ENCODE results near the gene PSMG3.

PSMG3 gene

DNA sequence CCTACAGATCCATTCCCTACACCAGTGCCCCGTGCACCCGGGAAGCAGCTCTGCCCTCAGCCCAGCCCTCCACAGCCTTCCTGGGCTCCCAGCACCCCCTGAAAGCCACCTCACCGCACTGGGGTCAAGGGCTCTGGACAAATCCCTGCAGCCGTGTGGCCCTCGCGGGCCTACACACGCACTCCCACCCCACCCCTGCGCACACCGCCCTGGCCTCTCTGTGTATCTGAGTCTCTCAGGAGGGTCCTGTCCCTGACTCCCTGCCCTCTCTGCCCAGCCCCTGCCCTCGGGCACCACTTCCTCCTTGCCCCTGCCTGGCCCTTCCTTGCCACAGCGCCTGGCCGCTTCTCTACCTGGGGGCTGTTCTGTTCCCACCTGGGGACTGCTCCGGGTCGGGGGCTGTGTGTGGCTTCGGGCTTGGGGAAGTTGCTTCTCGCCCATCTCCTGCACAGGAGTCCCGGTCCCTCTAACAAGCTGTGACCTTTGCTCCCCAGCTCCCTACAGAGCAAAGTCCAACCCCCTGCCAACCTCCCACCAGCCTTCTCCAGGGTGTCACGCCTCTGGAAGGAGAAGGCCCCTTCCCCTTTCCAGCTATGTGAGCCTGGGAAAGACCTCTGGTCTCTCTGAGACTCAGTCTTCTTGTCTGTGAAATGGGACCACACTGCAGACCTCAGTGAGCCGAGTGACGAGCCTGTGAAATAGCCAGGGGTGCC is 15.3 kb downstream of the PSMG3 start:
- intact Hi-C loops (cut with micrococcal nuclease), result no loop called here
- H3K27ac Mint-ChIP-seq, result no peak overlapping the region

DNA sequence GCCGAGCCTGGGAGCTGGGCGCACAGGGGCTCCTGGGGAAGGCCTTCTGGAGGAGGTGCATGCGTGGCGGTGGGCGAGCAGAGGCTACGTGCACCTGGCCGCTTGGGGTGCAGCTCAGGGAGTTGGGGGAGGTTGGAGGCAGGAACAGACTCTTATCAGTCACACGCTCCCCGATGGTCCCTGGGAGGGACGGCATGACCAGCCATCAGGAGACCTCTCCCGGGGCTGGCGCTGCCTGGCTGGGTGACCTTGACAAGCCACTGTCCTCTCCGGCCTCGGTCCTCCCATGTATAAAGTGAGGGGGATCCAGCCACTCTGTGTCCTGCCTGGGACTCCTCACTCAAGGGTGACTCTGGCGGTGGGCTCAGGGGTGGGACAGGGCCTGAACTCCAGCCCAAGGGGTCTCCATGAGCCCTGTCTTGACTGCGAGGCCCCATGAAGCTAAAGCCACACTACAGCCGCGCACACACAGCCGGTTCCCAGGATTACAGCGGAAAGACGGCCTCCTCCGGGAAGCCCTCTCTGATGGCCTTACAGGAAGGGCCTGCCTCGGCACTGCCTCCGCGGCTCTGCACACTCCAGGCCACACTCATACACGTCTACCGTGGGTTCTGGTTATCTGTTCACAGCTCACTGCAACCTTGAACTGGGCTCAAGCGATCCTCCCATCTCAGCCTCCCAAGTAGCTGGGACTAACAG is 16.2 kb downstream of the PSMG3 start:
- Mint-ChIP-seq H3K27me3 (peaks cover 13% of the 10 kb centered on the region), H3K27ac (no peak overlapping the region), H3K4me1 (ENCODE audit: low read depth) (no peaks in the 10 kb centered on the region), H3K36me3 (ENCODE audit: low read depth) (no peaks in the 10 kb centered on the region), H3K9me3 (no peaks in the 10 kb centered on the region), H3K4me3 (no peak overlapping the region)
- intact Hi-C loops (cut with micrococcal nuclease), result no loop called here

More for the DNA sequence above, 15.3 kb downstream of the PSMG3 start:
- H3K36me3 Mint-ChIP-seq (ENCODE audit: low read depth), result no peaks in the 10 kb centered on the region
- no peaks in the 10 kb centered on the region for H3K9me3 Mint-ChIP-seq
- H3K4me3 Mint-ChIP-seq, result no peak overlapping the region
- H3K27me3 Mint-ChIP-seq, result peaks cover 13% of the 10 kb centered on the region
- H3K4me1 Mint-ChIP-seq (ENCODE audit: low read depth), result no peaks in the 10 kb centered on the region

DNA sequence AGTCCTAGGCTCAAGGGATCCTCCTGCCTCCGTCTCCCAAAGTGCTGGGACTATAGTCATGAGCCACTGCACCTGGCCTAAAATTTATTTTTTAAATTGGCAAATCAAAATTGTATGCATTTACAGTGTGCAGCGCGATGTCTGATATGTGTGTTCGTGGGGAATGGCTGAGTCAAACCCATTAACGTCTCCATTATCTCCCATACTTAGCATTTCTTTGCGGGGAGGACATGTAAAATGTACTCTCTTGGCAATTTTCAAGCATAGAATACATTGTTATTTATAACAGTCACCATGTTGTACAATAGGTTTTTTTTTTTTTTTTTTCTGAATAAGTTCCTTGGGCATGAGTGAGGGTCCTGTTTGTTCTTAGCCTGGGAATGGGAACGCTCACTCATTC is 17.6 kb downstream of the PSMG3 start:
- H3K36me3 Mint-ChIP-seq (ENCODE audit: low read depth), result no peaks in the 10 kb centered on the region
- peaks cover 10% of the 10 kb centered on the region for H3K27me3 Mint-ChIP-seq
- no peak overlapping the region for H3K27ac Mint-ChIP-seq
- peaks cover 4% of the 10 kb centered on the region for H3K4me1 Mint-ChIP-seq (ENCODE audit: low read depth)
- no peak overlapping the region for H3K4me3 Mint-ChIP-seq
- no peaks in the 10 kb centered on the region for H3K9me3 Mint-ChIP-seq
- intact Hi-C loops (cut with micrococcal nuclease), result no loop called here

DNA sequence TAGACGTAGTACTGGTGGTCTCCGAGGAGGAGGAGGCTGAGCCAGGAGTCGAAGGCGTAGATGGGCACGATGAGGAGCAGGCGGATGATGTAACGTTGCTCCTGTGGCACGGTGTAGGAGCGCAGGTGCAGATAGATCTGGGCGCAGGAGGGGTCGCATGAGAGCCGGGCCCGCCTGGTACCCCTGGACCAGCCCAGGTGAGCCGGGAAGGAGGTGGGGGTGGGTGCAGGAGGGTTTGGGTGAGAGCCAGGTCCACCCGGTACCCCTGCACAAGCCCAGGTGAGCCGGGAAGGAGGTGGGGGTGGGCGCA is 19.0 kb downstream of the PSMG3 start:
- intact Hi-C loops (cut with micrococcal nuclease), result no loop called here

DNA sequence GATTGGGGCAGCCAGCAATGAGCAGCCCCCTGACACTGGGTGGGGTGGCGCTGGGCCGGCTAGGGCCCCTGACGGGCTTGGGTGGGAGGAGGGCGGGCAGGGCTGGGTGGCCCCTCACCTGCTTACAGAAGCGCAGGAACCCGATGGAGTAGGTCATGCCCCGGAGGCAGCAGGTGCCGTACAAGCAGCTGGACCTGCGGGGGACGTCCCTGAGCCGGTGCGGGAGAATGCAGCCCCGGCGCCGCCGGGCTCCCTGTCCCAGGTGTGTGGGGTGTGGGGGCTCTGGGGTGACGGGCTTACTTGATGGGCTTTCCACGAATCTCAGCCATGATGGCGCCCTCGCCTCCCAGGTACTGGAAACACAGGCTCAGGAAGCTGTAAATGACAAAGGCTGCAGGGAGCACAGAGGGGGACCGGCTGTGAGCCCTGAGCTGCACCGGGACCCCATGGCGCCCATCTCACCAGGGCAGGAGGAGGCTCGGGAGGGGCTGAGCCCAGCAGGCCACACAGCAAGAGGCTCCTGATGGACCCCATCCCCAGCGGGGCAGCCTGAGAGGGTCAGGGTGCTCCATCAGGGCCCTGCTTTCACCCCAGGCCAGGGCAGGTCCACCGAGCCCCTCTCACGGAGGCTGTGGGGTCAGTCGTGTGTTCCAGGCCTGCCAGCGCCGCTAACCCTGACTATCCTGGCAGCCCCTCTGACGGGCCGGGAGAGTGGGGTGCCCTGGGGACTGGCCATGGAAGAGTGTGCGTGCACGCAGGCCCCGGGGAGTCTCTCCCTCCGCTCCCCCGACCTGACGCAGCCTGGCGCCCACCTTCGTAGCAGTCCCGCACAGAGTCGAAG is 19.6 kb downstream of the PSMG3 start:
- H3K36me3 Mint-ChIP-seq (ENCODE audit: low read depth), result no peaks in the 10 kb centered on the region
- intact Hi-C loops (cut with micrococcal nuclease), result no loop called here
- H3K27me3 Mint-ChIP-seq, result peaks cover 6% of the 10 kb centered on the region
- H3K4me3 Mint-ChIP-seq, result no peak overlapping the region
- H3K4me1 Mint-ChIP-seq (ENCODE audit: low read depth), result peaks cover 14% of the 10 kb centered on the region
- H3K27ac Mint-ChIP-seq, result no peak overlapping the region
- no peaks in the 10 kb centered on the region for H3K9me3 Mint-ChIP-seq

More for the DNA sequence above, 19.0 kb downstream of the PSMG3 start:
- Mint-ChIP-seq H3K4me3 (no peak overlapping the region), H3K27me3 (peaks cover 7% of the 10 kb centered on the region), H3K4me1 (ENCODE audit: low read depth) (peaks cover 9% of the 10 kb centered on the region), H3K27ac (no peak overlapping the region), H3K36me3 (ENCODE audit: low read depth) (no peaks in the 10 kb centered on the region), H3K9me3 (no peaks in the 10 kb centered on the region)

DNA sequence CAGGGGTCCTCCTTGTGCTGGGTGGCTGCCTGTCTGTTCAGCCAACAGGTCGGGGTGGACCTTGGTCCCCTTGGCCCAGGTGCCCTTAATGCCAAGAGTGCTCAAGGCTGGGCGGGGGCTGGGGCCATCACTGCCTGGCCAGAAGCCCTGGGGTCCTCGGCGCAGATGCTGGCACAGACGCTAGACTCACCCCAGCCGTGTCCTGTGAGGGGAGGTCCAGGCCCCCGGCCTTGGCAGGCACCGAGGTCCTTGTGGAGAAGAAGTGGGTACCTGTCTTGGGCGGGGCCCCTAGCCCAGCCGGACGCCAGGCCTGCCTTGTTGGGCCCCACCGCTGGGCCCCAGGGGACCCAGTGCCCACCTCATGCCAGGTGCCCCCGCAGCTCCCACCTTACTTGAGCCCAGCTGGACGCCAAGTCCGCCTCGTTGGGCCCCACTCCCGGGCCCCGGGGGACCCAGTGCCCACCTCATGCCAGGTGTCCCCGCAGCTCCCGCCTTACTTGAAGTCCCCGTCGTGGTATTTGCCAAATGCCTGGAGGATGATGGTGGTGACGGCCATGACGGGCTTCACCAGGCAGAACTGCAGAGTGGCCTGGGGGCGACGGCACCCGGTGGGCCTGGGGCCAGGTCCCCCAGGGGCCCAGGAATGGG is 20.4 kb downstream of the PSMG3 start:
- peaks cover 14% of the 10 kb centered on the region for H3K4me1 Mint-ChIP-seq (ENCODE audit: low read depth)
- intact Hi-C loops (cut with micrococcal nuclease), result no loop called here
- no peak overlapping the region for H3K4me3 Mint-ChIP-seq
- peaks cover 5% of the 10 kb centered on the region for H3K36me3 Mint-ChIP-seq (ENCODE audit: low read depth)
- no peak overlapping the region for H3K27ac Mint-ChIP-seq
- no peaks in the 10 kb centered on the region for H3K9me3 Mint-ChIP-seq
- H3K27me3 Mint-ChIP-seq, result peaks cover 1% of the 10 kb centered on the region

DNA sequence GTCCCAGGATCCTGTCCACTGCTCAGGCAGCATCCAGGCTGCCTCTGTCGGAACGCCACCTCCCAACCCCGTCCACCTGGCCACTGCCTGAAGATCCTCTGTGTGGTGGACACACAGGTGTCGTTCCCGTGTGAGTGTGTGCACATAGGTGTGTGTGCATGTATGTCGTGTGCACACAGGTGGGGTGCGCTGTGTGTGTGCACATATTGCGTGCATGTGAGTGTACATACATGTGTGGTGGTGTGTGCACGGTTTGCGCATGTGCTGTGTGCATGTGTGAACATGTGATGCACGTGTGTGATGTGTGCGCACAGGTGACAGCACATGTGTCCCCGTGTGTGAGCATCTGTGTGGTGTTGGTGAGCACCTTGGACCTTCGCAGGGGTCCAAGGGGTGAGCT is 20.9 kb downstream of the PSMG3 start:
- Mint-ChIP-seq H3K27me3 (peaks cover 1% of the 10 kb centered on the region), H3K4me1 (ENCODE audit: low read depth) (peaks cover 14% of the 10 kb centered on the region), H3K36me3 (ENCODE audit: low read depth) (peaks cover 11% of the 10 kb centered on the region), H3K4me3 (no peak overlapping the region), H3K9me3 (no peaks in the 10 kb centered on the region), H3K27ac (no peak overlapping the region)
- intact Hi-C loops (cut with micrococcal nuclease), result no loop called here

DNA sequence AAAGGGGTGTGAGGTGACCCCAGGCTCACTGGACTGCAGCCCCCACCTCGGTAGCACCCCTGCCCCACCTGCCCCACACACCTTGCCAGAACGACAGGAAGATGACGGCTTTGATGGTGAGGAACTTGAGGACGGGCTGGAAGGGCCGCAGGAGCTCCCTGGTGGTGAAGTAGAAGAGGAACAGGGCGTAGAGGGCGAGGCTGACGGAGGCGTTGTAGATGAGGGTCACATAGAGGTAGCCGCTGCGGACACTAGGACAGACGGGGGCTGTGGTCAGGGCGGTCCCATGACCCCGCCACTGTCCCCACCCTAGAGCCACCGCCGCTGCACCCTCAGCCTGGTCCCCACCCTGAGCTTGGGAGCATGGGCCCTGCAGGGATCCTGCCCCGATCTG is 21.4 kb downstream of the PSMG3 start:
- Mint-ChIP-seq H3K4me1 (ENCODE audit: low read depth) (peaks cover 14% of the 10 kb centered on the region), H3K4me3 (no peak overlapping the region), H3K27ac (no peak overlapping the region), H3K27me3 (peaks cover 1% of the 10 kb centered on the region), H3K36me3 (ENCODE audit: low read depth) (peaks cover 16% of the 10 kb centered on the region), H3K9me3 (no peaks in the 10 kb centered on the region)
- intact Hi-C loops (cut with micrococcal nuclease), result no loop called here

DNA sequence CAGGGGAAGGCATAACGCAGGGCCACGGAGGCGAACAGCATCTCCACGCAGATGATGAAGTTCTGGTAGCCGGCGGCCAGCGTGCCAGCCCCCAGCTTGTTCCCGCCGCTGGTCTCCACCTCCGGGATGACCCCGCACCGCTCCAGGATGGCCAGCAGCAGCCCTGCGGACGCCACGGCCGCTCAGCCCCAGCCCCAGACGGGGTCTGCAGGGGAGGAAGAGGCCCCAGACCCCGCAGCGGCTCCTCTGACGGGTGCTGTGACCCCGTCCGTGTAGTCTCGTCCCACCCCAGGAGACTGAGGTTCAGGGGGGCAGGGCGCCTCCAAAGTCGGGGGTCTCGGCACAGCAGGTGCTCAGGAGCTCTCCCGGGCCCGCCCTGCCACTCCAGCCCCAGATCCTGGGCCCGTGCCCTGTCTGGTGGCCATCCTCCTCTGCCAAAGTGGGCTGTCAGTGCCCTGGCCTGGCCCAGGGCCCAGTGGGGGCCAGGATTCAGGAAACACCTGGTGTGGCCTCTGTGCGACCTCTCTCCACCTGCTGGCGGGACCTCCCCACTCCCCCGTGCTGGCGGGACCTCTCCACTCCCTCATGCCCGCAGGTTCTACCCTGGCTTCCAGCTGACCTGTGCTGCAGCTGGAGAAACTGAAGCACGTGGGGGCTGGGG is 21.9 kb downstream of the PSMG3 start:
- Mint-ChIP-seq H3K4me3 (no peak overlapping the region), H3K27me3 (peaks cover 1% of the 10 kb centered on the region), H3K27ac (no peak overlapping the region), H3K9me3 (no peaks in the 10 kb centered on the region), H3K4me1 (ENCODE audit: low read depth) (peaks cover 14% of the 10 kb centered on the region), H3K36me3 (ENCODE audit: low read depth) (peaks cover 21% of the 10 kb centered on the region)
- intact Hi-C loops (cut with micrococcal nuclease), result no loop called here

DNA sequence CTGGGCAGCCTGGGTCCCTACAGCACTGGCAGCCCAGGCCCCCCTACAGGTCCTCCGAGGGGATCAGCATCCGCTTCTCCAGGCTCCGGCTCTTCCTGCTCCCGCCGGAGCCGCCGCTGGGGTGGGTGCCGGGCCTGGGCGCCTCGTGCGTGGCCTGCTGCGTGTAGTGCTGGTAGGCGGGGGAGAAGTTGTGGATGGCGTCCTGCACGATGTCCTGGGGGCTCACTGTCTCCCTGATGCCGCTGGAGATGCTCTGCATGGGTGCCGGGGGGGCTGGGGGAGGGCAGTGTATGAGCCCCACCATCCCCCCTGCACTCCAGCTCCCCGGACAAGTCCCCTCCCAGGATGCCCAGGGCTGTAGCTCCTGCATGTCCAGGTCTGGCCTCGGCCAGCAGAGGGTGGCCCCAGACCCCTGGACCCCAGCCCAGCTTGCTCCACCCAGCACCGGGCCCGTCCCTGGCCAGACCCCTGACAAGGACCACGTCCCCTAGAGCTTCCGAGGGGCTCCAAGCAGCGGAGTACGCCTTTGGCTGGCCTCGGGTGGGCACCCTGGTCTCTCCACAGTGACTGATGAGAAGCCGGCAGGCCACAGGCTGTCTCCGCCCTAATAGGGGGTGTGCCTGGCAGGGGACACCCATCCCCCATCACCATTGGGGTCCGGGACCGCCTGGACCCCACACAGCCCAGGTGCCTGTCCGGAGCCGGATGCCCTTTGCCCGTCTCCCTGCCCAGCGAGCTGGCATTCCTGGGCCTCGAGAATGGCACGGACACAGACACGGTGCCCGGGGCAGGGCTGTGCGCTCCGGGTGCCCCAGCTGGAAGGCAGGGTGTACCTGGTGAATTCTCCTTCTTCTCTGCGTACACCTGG is 22.7 kb downstream of the PSMG3 start:
- H3K4me1 Mint-ChIP-seq (ENCODE audit: low read depth), result peaks cover 14% of the 10 kb centered on the region
- no peak overlapping the region for H3K4me3 Mint-ChIP-seq
- H3K9me3 Mint-ChIP-seq, result no peaks in the 10 kb centered on the region
- peak overlapping the region; percentile 64 for H3K27ac Mint-ChIP-seq
- H3K27me3 Mint-ChIP-seq, result peaks cover 1% of the 10 kb centered on the region
- intact Hi-C loops (cut with micrococcal nuclease), result no loop called here
- H3K36me3 Mint-ChIP-seq (ENCODE audit: low read depth), result peaks cover 29% of the 10 kb centered on the region

DNA sequence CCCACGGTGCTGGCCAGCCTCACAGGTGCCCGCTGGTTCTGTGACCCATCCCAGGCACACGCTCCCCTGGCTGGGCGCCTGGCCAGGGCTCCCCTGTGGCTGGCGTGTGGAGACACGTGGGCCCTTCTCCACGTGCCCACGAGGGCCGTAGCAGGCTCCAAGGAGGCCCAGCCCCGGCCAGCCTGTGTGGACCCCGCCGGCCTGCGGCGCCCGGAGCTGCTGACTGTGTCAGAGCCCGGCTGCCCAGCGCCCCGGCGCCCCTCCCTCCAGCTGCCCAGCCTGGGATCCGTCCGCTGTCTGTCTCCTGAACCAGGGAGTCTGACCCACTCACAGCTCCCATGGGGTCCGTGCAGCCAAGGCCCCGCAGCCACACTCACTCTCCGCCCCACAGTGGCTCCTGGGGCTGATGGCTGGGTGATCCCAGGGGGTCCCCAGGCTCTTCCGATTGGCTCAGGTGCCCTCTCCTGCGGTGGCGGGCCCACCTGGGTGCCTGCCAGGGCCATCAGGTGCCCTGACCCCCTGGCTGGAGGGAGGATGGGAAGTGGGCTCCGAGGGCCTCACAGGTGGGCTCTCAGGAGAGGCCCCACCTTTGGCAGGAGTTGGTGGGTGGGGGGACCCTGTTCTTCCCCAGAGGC is 23.4 kb downstream of the PSMG3 start:
- peak overlapping the region; percentile 64 for H3K27ac Mint-ChIP-seq
- H3K36me3 Mint-ChIP-seq (ENCODE audit: low read depth), result peaks cover 36% of the 10 kb centered on the region
- H3K4me3 Mint-ChIP-seq, result no peak overlapping the region
- peaks cover 1% of the 10 kb centered on the region for H3K27me3 Mint-ChIP-seq
- H3K4me1 Mint-ChIP-seq (ENCODE audit: low read depth), result peaks cover 14% of the 10 kb centered on the region
- intact Hi-C loops (cut with micrococcal nuclease), result no loop called here
- no peaks in the 10 kb centered on the region for H3K9me3 Mint-ChIP-seq

DNA sequence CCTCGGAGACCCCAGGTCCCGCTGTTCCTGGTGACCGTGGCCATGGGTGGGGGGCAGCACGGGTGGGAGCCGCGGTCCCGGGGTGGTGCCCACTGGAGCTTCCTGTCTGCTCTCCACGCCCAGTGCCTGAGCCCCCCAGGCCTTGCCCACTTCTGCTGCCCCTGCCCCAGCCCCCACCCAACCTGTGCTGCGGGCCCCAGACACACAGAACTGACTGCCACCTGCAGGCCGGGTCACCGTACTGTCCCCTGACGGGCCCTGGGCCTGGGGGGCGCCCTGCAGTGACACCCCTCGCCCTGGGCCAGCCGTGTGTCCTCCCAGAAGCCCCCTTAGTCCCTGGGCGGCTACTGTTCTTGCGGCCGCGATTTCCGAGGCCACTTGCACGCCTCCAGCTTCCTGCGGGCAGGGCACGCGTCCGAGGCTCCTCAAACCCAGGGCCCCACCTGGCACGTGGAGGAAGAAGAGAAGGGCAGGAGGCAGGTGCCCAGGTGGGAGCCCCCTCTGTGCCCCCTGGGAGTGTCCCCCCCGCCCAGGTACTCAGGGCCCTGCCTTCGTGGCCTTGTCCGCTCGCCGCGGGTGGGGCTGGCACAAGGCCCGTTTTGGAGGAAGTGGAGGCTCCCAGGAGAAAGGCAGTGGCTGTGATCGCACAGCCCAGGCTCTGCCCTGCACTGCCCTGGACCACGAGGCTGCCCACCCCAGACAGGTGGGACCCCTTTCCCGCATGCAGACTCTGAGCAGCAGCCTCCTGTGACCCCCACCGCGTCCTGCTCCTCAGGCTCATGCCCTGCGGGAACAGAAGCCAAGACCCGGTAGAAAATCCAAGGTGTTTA is 24.2 kb downstream of the PSMG3 start:
- Mint-ChIP-seq H3K4me1 (ENCODE audit: low read depth) (peaks cover 14% of the 10 kb centered on the region), H3K36me3 (ENCODE audit: low read depth) (peaks cover 44% of the 10 kb centered on the region), H3K27me3 (peaks cover 1% of the 10 kb centered on the region), H3K4me3 (no peak overlapping the region), H3K9me3 (no peaks in the 10 kb centered on the region), H3K27ac (peak overlapping the region; percentile 64)
- intact Hi-C loops (cut with micrococcal nuclease), result no loop called here
